CD4-positive, alpha-beta T cell (primary cell): ENCODE results near the gene GPAM. TPM values are rescaled to one million over a fixed set of nuclear protein-coding genes. Genes with fewer than 3 reads are reported as not detected.
A peak's percentile ranks its signal among the peaks of the same experiment; 100 is the strongest.

Experiments
- ATAC-seq: fragments of 200-7000 bp; cut with Tn5 transposase; one replicate; pipeline ENCODE4 v1.10.0; 2022; ENCODE audit warnings: mild to moderate bottlenecking; ENCODE audit not compliant: poor library complexity
- CTCF ChIA-PET: fragments of 350-600 bp; sonication (Branson Sonifier 250); formaldehyde crosslinking; loops from one replicate; lab custom pipeline; 2021; ENCODE audit warnings: antibody characterized with exemption, inconsistent platforms; lab: Charles Lee
- POLR2A ChIA-PET: fragments of 350-600 bp; sonication (Branson Sonifier 250); formaldehyde crosslinking; loops from one replicate; lab custom pipeline; 2021; ENCODE audit warnings: antibody characterized with exemption, inconsistent platforms; lab: Charles Lee
- DNase-seq, 14 experiments: peaks; one replicate each; pipeline ENCODE4 v3.0.0-alpha.2; 2013 to 2020; ENCODE audit warnings: mixed read lengths in 2 of 14
- H3K27ac ChIP-seq, 2 donors: one replicate each; pipeline versions ENCODE4 v1.5.1 to v1.7.0; 2013; ENCODE audit warnings: low read length in 2 of 2, low read depth in 1 of 2, mild to moderate bottlenecking in 1 of 2
- H3K27me3 ChIP-seq, 2 experiments: 1 replicate in 1 of 2; 2 replicates in 1 of 2; pipeline versions ENCODE4 v1.6.1 to v1.7.0; 2013; ENCODE audit warnings: low read length in 2 of 2, control low read depth in 1 of 2, mild to moderate bottlenecking in 1 of 2, moderate library complexity in 1 of 2; ENCODE audit not compliant: insufficient read depth in 2 of 2, control insufficient read depth in 1 of 2
- H3K36me3 ChIP-seq: one replicate; pipeline ENCODE4 v1.6.1; 2013; ENCODE audit warnings: low read length, control low read depth; ENCODE audit not compliant: insufficient read depth
- H3K4me1 ChIP-seq: one replicate; pipeline ENCODE4 v1.6.1; 2013; ENCODE audit warnings: low read length, control low read depth; ENCODE audit not compliant: insufficient read depth
- H3K4me3 ChIP-seq: one replicate; pipeline ENCODE4 v1.5.1; 2013; ENCODE audit warnings: mild to moderate bottlenecking, low read length, moderate library complexity
- H3K9me3 ChIP-seq, 2 experiments: 1 replicate in 1 of 2; 2 replicates in 1 of 2; pipeline versions ENCODE4 v1.6.1 to v1.7.0; 2013; ENCODE audit warnings: low read length in 2 of 2, mild to moderate bottlenecking in 2 of 2, control low read depth in 1 of 2, moderate library complexity in 1 of 2; ENCODE audit not compliant: control insufficient read depth in 1 of 2, insufficient read depth in 1 of 2
- H3K27ac Mint-ChIP-seq: one replicate; pipeline ENCODE4 v1.8.0; 2020; ENCODE audit warnings: mixed read lengths
- H3K27me3 Mint-ChIP-seq: one replicate; pipeline ENCODE4 v1.8.0; 2021; ENCODE audit warnings: mixed read lengths
- H3K36me3 Mint-ChIP-seq: one replicate; pipeline ENCODE4 v1.8.0; 2021; ENCODE audit warnings: low read depth, mixed read lengths
- H3K4me1 Mint-ChIP-seq: one replicate; pipeline ENCODE4 v1.8.0; 2021; ENCODE audit warnings: low read depth, mixed read lengths
- H3K4me3 Mint-ChIP-seq: one replicate; pipeline ENCODE4 v1.8.0; 2020; ENCODE audit warnings: mild to moderate bottlenecking, mixed read lengths
- H3K9me3 Mint-ChIP-seq: one replicate; pipeline ENCODE4 v1.8.0; 2020; ENCODE audit warnings: mixed read lengths
- intact Hi-C, 2 experiments: fragments of 100-400 bp; cut with DNase I in 1 of 2; cut with micrococcal nuclease in 1 of 2; formaldehyde crosslinking; loops; one replicate each; pipeline versions ENCODE4 v1.15.1 to v1.9.0; 2023 to 2025; cut with DNase I, micrococcal nuclease
- total RNA-seq, 174 experiments: library from RNA in 2 of 174; stranded (reverse) in 2 of 174; gene quantifications; one replicate each; pipeline ENCODE4 v1.2.3 and lab custom pipeline; 2021 to 2026
- TF ChIP-seq, protein P1 (sequence below): fragments of 200-600 bp; IDR thresholded peaks from one replicate; pipeline ENCODE4 v1.8.0; 2022; ENCODE audit warnings: antibody characterized with exemption, mild to moderate bottlenecking

GPAM gene
- total RNA-seq, 2 experiments from 2014 or later: 4.8 to 6.7 TPM

DNA sequence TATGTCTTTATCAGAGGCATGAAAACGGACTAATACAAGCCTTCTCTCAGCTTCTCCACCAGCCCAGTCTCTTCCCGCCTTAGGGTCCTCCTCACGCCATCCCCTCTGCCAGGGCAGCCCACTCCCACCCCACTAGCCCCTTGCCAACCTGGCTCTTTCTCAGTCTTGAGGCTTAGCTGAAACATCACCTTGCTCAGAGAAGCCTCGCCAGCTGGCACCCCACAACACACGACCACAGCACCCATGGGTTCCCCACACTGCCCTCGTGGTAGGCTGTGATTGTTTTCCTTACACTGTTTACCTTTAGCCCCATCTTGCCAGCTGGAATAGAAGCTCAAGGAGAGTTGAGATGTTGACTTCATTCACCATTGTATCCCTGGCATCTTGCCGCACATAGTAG is 44.4 kb downstream of the GPAM start:
- Mint-ChIP-seq H3K27me3 (no peaks in the 10 kb centered on the region), H3K36me3 (no peaks in the 10 kb centered on the region), H3K27ac (no peak overlapping the region), H3K4me1 (no peaks in the 10 kb centered on the region), H3K4me3 (no peak overlapping the region), H3K9me3 (no peaks in the 10 kb centered on the region)
- no peaks in the 10 kb centered on the region for H3K9me3 ChIP-seq
- H3K27ac ChIP-seq: no peak overlapping the region
- peaks cover 4% of the 10 kb centered on the region for H3K4me1 ChIP-seq
- no peaks in the 10 kb centered on the region for H3K36me3 ChIP-seq
- ChIA-PET CTCF (no interaction called here), POLR2A (no interaction called here)
- no peaks in the 10 kb centered on the region for H3K27me3 ChIP-seq
- intact Hi-C loops: loop anchor here (2.0 to 10.0 kb wide), 5 partner anchors 176 to 1824 kb away; no protein-coding TSS in a partner anchor
- TF ChIP-seq, protein P1, sequence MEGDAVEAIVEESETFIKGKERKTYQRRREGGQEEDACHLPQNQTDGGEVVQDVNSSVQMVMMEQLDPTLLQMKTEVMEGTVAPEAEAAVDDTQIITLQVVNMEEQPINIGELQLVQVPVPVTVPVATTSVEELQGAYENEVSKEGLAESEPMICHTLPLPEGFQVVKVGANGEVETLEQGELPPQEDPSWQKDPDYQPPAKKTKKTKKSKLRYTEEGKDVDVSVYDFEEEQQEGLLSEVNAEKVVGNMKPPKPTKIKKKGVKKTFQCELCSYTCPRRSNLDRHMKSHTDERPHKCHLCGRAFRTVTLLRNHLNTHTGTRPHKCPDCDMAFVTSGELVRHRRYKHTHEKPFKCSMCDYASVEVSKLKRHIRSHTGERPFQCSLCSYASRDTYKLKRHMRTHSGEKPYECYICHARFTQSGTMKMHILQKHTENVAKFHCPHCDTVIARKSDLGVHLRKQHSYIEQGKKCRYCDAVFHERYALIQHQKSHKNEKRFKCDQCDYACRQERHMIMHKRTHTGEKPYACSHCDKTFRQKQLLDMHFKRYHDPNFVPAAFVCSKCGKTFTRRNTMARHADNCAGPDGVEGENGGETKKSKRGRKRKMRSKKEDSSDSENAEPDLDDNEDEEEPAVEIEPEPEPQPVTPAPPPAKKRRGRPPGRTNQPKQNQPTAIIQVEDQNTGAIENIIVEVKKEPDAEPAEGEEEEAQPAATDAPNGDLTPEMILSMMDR: no peak
- no peak for ATAC-seq
- DNase-seq: no peak
- H3K4me3 ChIP-seq: no peak overlapping the region

DNA sequence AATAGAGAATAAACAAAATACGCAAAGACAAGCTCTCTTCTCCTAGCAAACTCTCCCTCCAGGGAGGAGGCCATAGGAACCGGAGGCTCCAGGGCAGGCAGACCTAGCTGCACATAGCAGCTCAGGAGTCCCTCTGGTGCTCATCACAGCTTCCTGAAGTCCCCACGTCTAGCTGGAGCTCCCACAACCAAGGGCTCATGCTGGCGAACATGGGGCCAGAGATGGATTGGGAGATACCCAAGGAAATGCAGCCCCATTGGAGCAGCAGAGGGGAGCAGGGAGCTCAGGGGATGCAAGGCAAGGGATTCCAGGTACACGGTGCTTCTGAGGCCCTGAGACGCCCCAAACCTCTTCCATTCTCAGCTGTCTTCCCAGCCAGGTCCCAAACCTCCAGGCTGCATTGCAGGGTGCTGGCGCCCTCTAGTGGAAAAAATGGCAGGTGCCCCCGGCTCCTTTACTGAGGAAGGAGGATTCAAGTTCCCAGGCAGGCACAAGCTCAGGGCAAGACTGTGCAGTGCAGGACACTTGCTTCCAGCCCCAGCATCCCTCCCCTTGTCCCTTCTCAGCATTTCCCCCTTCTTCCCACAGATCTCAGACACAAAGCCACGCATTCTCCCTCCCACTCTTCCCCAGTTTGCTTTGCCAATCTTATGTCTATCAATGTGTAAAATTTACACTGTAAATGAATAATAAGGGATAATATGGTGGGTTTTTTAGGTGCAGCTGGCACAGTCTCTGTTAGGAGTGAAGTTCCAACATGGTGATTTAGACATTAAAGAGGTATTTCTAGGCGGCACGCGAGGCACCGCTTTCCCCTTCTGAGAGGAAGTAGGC is 46.2 kb downstream of the GPAM start:
- intact Hi-C loops: loop anchor here (2.0 to 10.0 kb wide), 5 partner anchors 177 to 1823 kb away; no protein-coding TSS in a partner anchor
- Mint-ChIP-seq H3K27me3 (no peaks in the 10 kb centered on the region), H3K27ac (no peak overlapping the region), H3K36me3 (no peaks in the 10 kb centered on the region), H3K4me1 (no peaks in the 10 kb centered on the region), H3K4me3 (no peak overlapping the region), H3K9me3 (no peaks in the 10 kb centered on the region)
- ATAC-seq: peak; percentile 46
- Histone ChIP-seq H3K4me3 (no peak overlapping the region), H3K4me1 (peaks cover 4% of the 10 kb centered on the region), H3K36me3 (no peaks in the 10 kb centered on the region), H3K9me3 (no peaks in the 10 kb centered on the region), H3K27ac (no peak overlapping the region), H3K27me3 (no peaks in the 10 kb centered on the region)
- peak; percentile 32 to 66 (median 47) for DNase-seq
- ChIA-PET POLR2A (no interaction called here), CTCF (interaction anchor here (0.9 to 1.8 kb wide), 4 partner anchors 9 to 1557 kb away, joined by 3 to 7 read pairs (median 6); no protein-coding TSS in a partner anchor)
- TF ChIP-seq, protein P1: peak; percentile 77

DNA sequence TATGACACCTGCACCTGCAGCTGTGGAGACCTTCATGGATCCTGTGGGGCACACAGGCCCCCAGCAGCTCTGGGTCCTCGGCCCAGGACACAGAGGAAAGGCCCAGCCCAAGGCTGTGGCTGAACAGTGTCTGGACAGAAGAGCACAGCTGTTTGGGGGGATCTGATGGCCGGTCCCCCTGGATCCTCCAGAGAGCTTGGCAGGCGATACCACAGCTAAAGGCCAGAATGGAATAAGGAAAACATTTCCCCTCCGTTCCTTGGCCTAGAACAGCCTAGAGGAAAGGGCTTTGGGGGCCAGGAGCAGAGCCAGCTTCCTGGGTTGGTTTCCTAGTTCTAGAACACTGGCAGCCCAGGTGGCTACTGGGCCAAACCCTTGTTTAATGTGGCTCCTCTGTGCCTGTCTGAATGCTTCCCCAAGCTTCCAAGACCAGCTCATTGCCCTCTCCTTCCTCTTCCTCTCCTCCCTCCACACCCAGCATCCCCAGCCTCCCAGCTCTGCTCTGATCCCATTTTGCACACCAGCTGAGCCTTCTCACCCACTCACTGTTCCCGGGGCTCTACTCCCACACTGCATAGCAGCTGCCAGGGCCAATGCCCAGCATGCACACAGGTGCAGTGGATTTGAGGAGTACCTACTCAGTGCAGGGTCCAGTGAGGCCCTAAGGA is 46.9 kb downstream of the GPAM start:
- TF ChIP-seq, protein P1: no peak
- POLR2A ChIA-PET: no interaction called here
- H3K27me3 Mint-ChIP-seq: no peaks in the 10 kb centered on the region

More for the DNA sequence above, 46.9 kb downstream of the GPAM start:
- no peak for DNase-seq
- no peaks in the 10 kb centered on the region for H3K27me3 ChIP-seq
- Mint-ChIP-seq H3K36me3 (no peaks in the 10 kb centered on the region), H3K9me3 (no peaks in the 10 kb centered on the region), H3K4me3 (no peak overlapping the region), H3K27ac (no peak overlapping the region), H3K4me1 (no peaks in the 10 kb centered on the region)
- no peaks in the 10 kb centered on the region for H3K9me3 ChIP-seq
- ATAC-seq: no peak
- no peak overlapping the region for H3K27ac ChIP-seq
- H3K4me1 ChIP-seq: peaks cover 4% of the 10 kb centered on the region
- CTCF ChIA-PET: interaction anchor here (1.1 to 1.8 kb wide), 3 partner anchors 8 to 1556 kb away, joined by 3 to 7 read pairs (median 5); no protein-coding TSS in a partner anchor
- no peak overlapping the region for H3K4me3 ChIP-seq
- no peaks in the 10 kb centered on the region for H3K36me3 ChIP-seq
- intact Hi-C loops: loop anchor here (2.0 to 10.0 kb wide), 5 partner anchors 178 to 1822 kb away; no protein-coding TSS in a partner anchor
